Fibroblast of lung (primary cell): ENCODE measurements around the gene NLRP4.

Source experiments
- CTCF ChIP-seq, 2 donors: IDR thresholded peaks in 1 of 2; conservative IDR thresholded peaks in 1 of 2; 1 replicate in 1 of 2; 2 replicates in 1 of 2; pipeline ENCODE4 v1.5.1; 2011 to 2012; ENCODE audit warnings: low read length in 2 of 2, control low read depth in 1 of 2, inconsistent platforms in 1 of 2, low read depth in 1 of 2, mild to moderate bottlenecking in 1 of 2
- EZH2 ChIP-seq: IDR thresholded peaks from 2 replicates; pipeline ENCODE4 v1.5.1; 2012; ENCODE audit warnings: low read length, control low read depth, mild to moderate bottlenecking; ENCODE audit errors: missing control alignments

- TF ChIP-seq EZH2 = no peak
- TF ChIP-seq CTCF (conservative IDR thresholded peaks at IDR 0.05 in 1 of 2, IDR thresholded peaks at IDR 0.05 in 1 of 2; ENCODE audit: low read depth in 1 of 2, low read length in 2 of 2) = no peak
These were observed 1.9 kb downstream of the NLRP4 start for GRCh38 chr19:55838251-55838650.
